Measurements from ENCODE around the gene SIPA1L3. TPM values are rescaled to one million over a fixed set of nuclear protein-coding genes. Genes with fewer than 3 reads are reported as not detected.

The SIPA1L3 gene
- polyA plus RNA-seq, 1 donor from 2014 or later: 2.8 TPM

- Histone ChIP-seq H3K4me3 (ENCODE audit: low read length) (no peak overlapping the region), H3K9ac (ENCODE audit: low read length) (no peak overlapping the region), H3K79me2 (replicated peaks; ENCODE audit: insufficient read depth, low read length) (no peaks in the 10 kb centered on the region), H3F3A (ENCODE audit: insufficient read depth, low read length, poor library complexity, severe bottlenecking) (no peaks in the 10 kb centered on the region), H2AFZ (ENCODE audit: low read depth, low read length) (peak overlapping the region; percentile 56), H3K36me3 (ENCODE audit: insufficient read depth, low read length) (no peaks in the 10 kb centered on the region), H3K9me2 (ENCODE audit: insufficient read depth, low read length) (no peaks in the 10 kb centered on the region), H3K27ac (ENCODE audit: low read length) (no peak overlapping the region), H3K4me2 (ENCODE audit: low read length) (no peak overlapping the region), H3K9me3 (ENCODE audit: low read length) (no peaks in the 10 kb centered on the region), H4K20me1 (ENCODE audit: insufficient read depth) (no peaks in the 10 kb centered on the region), H3K27me3 (ENCODE audit: insufficient read depth, low read depth, low read length) (peaks cover 14% of the 10 kb centered on the region)
- no peak for TF ChIP-seq EZH2 (IDR thresholded peaks at IDR 0.05; ENCODE audit: borderline replicate concordance, insufficient read depth, low read length, poor library complexity, severe bottlenecking)
- TF ChIP-seq RAD21 (conservative IDR thresholded peaks at IDR 0.05): no peak
- TF ChIP-seq POLR2AphosphoS5 (IDR thresholded peaks at IDR 0.05): no peak
- TF ChIP-seq, protein P1, sequence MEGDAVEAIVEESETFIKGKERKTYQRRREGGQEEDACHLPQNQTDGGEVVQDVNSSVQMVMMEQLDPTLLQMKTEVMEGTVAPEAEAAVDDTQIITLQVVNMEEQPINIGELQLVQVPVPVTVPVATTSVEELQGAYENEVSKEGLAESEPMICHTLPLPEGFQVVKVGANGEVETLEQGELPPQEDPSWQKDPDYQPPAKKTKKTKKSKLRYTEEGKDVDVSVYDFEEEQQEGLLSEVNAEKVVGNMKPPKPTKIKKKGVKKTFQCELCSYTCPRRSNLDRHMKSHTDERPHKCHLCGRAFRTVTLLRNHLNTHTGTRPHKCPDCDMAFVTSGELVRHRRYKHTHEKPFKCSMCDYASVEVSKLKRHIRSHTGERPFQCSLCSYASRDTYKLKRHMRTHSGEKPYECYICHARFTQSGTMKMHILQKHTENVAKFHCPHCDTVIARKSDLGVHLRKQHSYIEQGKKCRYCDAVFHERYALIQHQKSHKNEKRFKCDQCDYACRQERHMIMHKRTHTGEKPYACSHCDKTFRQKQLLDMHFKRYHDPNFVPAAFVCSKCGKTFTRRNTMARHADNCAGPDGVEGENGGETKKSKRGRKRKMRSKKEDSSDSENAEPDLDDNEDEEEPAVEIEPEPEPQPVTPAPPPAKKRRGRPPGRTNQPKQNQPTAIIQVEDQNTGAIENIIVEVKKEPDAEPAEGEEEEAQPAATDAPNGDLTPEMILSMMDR (IDR thresholded peaks at IDR 0.05; ENCODE audit: poor library complexity, severe bottlenecking): no peak
- TF ChIP-seq TAF1 (IDR thresholded peaks at IDR 0.05; ENCODE audit: low read depth): no peak
- TF ChIP-seq SMC3 (conservative IDR thresholded peaks at IDR 0.05; ENCODE audit: poor library complexity): no peak
- no peak for TF ChIP-seq REST (IDR thresholded peaks at IDR 0.05; ENCODE audit: borderline replicate concordance)
- no peak for TF ChIP-seq EP300 (conservative IDR thresholded peaks at IDR 0.05; ENCODE audit: poor library complexity, severe bottlenecking)
Measured at GRCh38 chr19:38251564-38252051, 344.6 kb downstream of the SIPA1L3 start.

- H3K4me2 ChIP-seq (ENCODE audit: low read length): no peak overlapping the region
- no peak for TF ChIP-seq POLR2AphosphoS5 (IDR thresholded peaks at IDR 0.05)
- no peak for TF ChIP-seq MXI1 (conservative IDR thresholded peaks at IDR 0.05; ENCODE audit: poor library complexity, severe bottlenecking)
- TF ChIP-seq TAF1 (IDR thresholded peaks at IDR 0.05; ENCODE audit: low read depth): no peak
- no peaks in the 10 kb centered on the region for H3K9me3 ChIP-seq (ENCODE audit: low read length)
- no peaks in the 10 kb centered on the region for H3K79me2 ChIP-seq (replicated peaks; ENCODE audit: insufficient read depth, low read length)
- H3K9me2 ChIP-seq (ENCODE audit: insufficient read depth, low read length): no peaks in the 10 kb centered on the region
- no peaks in the 10 kb centered on the region for H3K36me3 ChIP-seq (ENCODE audit: insufficient read depth, low read length)
- peaks cover 21% of the 10 kb centered on the region for H3K27me3 ChIP-seq (ENCODE audit: insufficient read depth, low read depth, low read length)
- no peaks in the 10 kb centered on the region for H3F3A ChIP-seq (ENCODE audit: insufficient read depth, low read length, poor library complexity, severe bottlenecking)
- no peaks in the 10 kb centered on the region for H4K20me1 ChIP-seq (ENCODE audit: insufficient read depth)
- no peak overlapping the region for H3K9ac ChIP-seq (ENCODE audit: low read length)
- H3K27ac ChIP-seq (ENCODE audit: low read length): no peak overlapping the region
- H2AFZ ChIP-seq (ENCODE audit: low read depth, low read length): no peak overlapping the region
- no peak overlapping the region for H3K4me3 ChIP-seq (ENCODE audit: low read length)
Measured at GRCh38 chr19:38252385-38252784, 345.4 kb downstream of the SIPA1L3 start.

Measured in neural cell (in vitro differentiated cells).